Measurements from ENCODE around the gene FRMD4A.
"Not testable (repeated sequence)": the region's sequence is repeated elsewhere in the genome, so short reads cannot be mapped to it uniquely, and the experiment has no call there.

The FRMD4A gene

GRCh38 chr10:14074062-14074884, 256.5 kb downstream of the FRMD4A start:
- TF ChIP-seq CTCF (IDR thresholded peaks at IDR 0.05; ENCODE audit: insufficient read depth, missing control alignments) = no peak
- no peak for FAIRE-seq

DNA sequence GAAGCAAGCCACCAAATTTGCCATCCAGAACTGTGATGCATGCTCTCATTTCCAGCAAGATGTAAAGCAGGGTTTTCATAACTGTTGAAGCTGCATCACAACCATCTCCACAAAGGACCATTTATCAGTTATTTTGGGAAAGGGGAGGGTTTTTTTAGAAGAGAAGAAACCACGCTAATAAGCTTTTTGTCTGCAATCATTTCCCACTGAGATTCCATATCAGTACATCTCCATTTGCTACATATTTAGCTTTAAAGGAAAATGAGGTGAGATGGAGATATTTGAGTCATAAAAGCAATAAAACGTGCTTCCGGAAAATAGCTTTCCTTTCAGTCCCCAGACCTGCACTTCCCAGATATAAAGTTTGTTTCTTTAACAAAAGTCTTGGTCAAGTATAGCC, 258.2 kb downstream of the FRMD4A start:
- DNase-seq (ENCODE audit: insufficient read length, low spot score) (no peak), FAIRE-seq (no peak)
- no peak for TF ChIP-seq CTCF (IDR thresholded peaks at IDR 0.05; ENCODE audit: insufficient read depth, missing control alignments)

More at GRCh38 chr10:14074062-14074884, 256.5 kb downstream of the FRMD4A start:
- DNase-seq (ENCODE audit: insufficient read length, low spot score) = no peak

DNA sequence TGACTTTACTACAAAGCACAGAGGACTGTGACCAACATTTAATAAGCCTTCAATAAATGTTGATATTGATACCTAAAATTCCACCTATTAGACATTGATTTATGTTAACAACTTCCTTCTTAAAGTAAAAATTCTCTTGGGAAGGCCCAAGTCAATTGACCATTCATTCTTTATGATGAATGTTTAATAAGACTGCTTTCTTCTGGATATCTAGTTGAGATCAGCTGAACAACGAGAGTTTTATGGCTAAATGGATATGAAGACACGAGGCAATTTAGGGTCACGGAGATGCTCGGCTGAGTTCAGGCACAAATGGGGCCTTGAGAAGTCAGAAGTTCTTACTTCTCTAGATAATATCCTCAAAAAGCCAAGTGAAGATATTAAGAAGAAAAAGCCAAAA, 258.8 kb downstream of the FRMD4A start:
- DNase-seq (ENCODE audit: insufficient read length, low spot score) (no peak), FAIRE-seq (no peak)
- no peak for TF ChIP-seq CTCF (IDR thresholded peaks at IDR 0.05; ENCODE audit: insufficient read depth, missing control alignments)

DNA sequence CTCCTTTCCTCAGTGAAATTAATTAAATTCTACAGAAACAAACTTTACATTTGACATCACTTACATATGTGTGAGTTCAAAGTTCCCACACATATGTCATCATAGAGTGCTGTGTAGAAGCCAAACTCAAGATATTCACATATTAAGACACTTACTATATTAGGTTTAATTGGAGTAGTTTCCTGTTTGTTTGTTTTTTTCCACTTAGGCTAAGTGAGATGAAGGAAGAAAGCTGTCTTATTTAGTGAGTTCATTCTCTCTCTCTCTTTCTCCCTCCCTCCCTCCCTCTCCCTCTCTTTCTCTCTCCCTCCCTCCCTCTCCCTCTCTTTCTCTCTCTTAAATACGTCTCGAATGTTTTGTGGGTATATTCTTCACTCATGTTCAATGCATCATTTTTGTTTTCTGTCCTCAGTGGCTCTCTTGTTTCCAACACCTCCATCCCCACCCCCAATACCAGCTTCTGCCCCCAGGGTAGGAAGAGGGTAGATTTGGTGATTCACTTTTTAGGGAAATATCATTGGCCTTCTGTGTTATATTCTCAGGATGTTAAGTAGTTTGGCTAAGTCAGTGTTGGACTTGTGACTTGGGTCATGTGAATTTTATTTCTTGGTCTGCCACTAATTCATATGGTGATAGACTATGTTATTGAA, 262.0 kb downstream of the FRMD4A start:
- no peak for FAIRE-seq
- TF ChIP-seq CTCF (IDR thresholded peaks at IDR 0.05; ENCODE audit: insufficient read depth, missing control alignments) = no peak
- no peak for DNase-seq (ENCODE audit: insufficient read length, low spot score)

DNA sequence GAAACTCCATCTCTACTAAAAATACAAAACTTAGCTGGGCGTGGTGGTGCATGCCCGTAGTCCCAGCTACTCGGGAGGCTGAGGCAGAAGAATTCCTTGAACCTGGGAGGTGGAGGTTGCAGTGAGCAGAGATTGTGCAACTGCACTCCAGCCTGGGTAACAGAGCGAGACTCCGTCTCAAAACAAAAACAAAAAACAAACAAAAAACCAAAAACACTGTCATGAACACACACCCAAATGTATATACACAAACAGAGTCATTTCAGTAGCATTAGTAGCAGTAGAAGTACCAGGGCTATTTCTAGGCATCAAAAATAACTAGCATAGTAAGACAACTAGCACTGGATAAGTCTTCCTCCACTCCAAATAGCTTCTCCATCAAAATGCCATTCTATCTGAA, 263.1 kb downstream of the FRMD4A start:
- DNase-seq (ENCODE audit: insufficient read length, low spot score); FAIRE-seq: not testable (repeated sequence)

DNA sequence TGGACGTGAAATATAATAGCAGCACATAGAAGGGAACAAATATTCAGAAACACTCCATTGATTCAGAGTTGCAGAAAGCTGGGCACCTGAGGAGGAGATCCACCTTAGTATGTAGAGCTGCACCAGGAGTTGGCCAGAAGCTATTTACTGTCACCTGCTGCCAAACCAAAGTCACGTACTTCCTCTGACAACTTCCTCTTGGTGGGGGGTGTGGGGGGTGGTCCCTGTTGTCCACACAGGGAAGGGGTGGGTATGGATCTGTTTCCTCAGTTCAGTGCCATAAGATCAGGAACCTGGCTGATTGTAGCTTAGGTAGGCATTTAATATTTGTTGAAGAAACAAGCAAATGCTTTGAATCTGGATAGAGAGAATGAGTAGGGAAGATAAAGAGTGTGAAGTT, 264.6 kb downstream of the FRMD4A start:
- TF ChIP-seq CTCF (IDR thresholded peaks at IDR 0.05; ENCODE audit: insufficient read depth, missing control alignments) = no peak
- DNase-seq (ENCODE audit: insufficient read length, low spot score) = no peak
- FAIRE-seq = no peak

- no peak for DNase-seq (ENCODE audit: insufficient read length, low spot score)
- TF ChIP-seq CTCF (IDR thresholded peaks at IDR 0.05; ENCODE audit: insufficient read depth, missing control alignments) = peak; percentile 16
- peak; percentile 87 for FAIRE-seq
These were observed 267.0 kb downstream of the FRMD4A start for GRCh38 chr10:14063531-14064285.

All from D721Med (cell line).